SK-N-MC (cell line): ENCODE measurements around the gene ELFN2.

Experiments used
- DNase-seq: peaks from one replicate; pipeline ENCODE4 v3.0.0-alpha.2; 2011; ENCODE audit warnings: low read depth, low spot score
- H3K27ac ChIP-seq: fragments of 200-600 bp; sonication (generic); 2 replicates; pipeline ENCODE4 v1.5.1; 2016; ENCODE audit warnings: mixed run types
- H3K36me3 ChIP-seq: fragments of 200-600 bp; sonication (generic); 2 replicates; pipeline ENCODE4 v1.6.1; 2017; ENCODE audit warnings: antibody characterized with exemption, low read length, mixed read lengths; ENCODE audit not compliant: insufficient read depth
- H3K4me3 ChIP-seq: fragments of 200-600 bp; sonication (generic); 2 replicates; pipeline ENCODE4 v1.5.1; 2016
- H3K9ac ChIP-seq: fragments of 200-600 bp; sonication (generic); 2 replicates; pipeline ENCODE4 v1.8.0; 2017; ENCODE audit warnings: mixed run types, mixed read lengths; ENCODE audit not compliant: insufficient read length
- H3K9me3 ChIP-seq: fragments of 200-600 bp; sonication (generic); 2 replicates; pipeline ENCODE4 v1.6.1; 2017; ENCODE audit warnings: low read depth, mild to moderate bottlenecking, antibody characterized with exemption, low read length, moderate library complexity, mixed read lengths
- EZH2 ChIP-seq: fragments of 200-600 bp; sonication (generic); IDR thresholded peaks from one replicate; pipeline ENCODE4 v1.6.1; 2017; ENCODE audit warnings: antibody characterized with exemption
- FOXP2 ChIP-seq: optimal IDR thresholded peaks from 2 replicates; pipeline ENCODE3; 2011; ENCODE audit warnings: mild to moderate bottlenecking, moderate library complexity; ENCODE audit not compliant: insufficient read depth; ENCODE audit errors: extremely low read length, control extremely low read depth
- POLR2AphosphoS5 ChIP-seq: IDR thresholded peaks from 2 replicates; pipeline ENCODE4 v1.6.1; 2012; ENCODE audit warnings: mild to moderate bottlenecking, low read depth, low read length, borderline replicate concordance

The ELFN2 gene

GRCh38 chr22:37411655-37412054, 15.6 kb downstream of the ELFN2 start:
- no peaks in the 10 kb centered on the region for H3K9me3 ChIP-seq
- H3K9ac ChIP-seq = no peak overlapping the region
- H3K27ac ChIP-seq = no peak overlapping the region
- no peaks in the 10 kb centered on the region for H3K36me3 ChIP-seq
- no peak overlapping the region for H3K4me3 ChIP-seq
- DNase-seq = no peak
- TF ChIP-seq FOXP2 (no peak), POLR2AphosphoS5 (no peak), EZH2 (no peak)

DNA sequence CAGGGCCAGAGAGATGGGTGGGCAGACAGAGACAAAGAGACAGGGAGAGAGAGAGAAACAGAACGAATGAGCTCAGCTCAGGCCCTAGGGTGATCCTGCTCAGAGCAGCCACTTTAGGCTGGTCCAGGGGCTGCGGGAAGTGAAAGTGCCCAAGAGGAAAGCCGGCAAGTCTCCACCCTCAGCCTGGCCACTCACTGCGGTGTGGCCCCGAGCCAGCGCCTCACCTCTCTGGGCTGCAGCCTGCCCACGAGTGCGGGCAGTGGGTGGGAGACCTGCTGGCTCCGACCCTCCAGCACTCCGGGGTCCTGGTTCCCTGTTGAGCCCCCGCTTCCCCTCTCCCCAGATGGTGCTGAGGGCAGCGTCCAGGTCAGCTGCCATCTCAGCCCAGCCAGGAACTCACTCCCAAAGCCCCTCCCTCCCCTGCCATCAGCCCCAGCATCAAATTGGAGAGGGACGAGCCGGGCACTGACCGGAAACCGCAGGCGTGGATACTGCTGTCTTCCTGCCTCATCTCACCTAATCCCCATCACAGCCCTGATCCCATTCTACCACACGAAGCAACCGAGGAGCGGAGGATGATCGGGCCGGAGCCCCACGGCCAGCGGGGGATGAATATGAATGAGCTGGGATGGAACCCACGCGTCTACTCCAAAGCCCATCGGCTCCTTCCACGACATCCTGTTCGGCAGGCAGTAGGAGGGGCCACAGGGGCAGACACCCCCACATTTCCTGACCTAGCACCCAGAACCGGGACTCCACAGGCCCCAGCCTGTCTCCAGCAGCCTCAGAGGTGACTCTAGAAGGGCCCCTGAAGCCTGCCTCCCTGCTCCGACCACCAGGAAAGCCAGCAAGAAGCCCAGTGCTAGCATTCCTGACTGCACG, 16.9 kb downstream of the ELFN2 start:
- no peak overlapping the region for H3K4me3 ChIP-seq
- H3K36me3 ChIP-seq = no peaks in the 10 kb centered on the region
- H3K9me3 ChIP-seq = no peaks in the 10 kb centered on the region
- DNase-seq = no peak
- no peak overlapping the region for H3K27ac ChIP-seq
- no peak for TF ChIP-seq FOXP2
- no peak for TF ChIP-seq EZH2
- no peak for TF ChIP-seq POLR2AphosphoS5
- H3K9ac ChIP-seq = no peak overlapping the region

DNA sequence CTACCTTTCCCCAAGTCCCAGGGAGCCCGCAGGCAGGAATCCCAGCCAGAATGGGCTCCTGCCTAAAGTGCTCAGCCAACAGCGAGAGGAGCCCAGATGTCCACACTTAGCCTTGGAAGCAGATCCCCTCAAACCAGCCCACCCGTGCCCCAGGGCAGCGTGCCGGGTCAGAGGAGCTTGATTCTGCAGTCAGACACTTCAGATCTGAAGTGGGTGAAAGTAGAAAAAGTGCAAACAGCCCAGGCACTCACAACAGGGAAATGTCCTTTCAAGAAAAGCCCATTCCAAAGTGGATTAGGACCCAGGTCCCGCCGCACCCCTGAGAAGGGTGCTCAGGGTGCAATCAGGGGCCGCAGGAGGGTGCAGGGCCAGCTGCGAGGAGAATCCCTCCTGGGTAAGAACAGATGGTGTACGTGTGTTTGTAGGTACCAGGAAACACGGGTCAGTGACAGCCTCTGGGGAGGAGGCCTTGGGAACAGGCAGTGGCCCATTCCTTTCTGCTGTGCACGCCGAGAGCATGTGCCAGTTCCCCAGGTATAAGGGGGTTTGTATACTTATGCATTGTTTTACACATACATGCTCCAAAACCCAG, 17.7 kb downstream of the ELFN2 start:
- TF ChIP-seq POLR2AphosphoS5 = no peak
- no peak for TF ChIP-seq FOXP2
- TF ChIP-seq EZH2 = no peak
- H3K27ac ChIP-seq = no peak overlapping the region
- H3K9ac ChIP-seq = no peak overlapping the region
- H3K9me3 ChIP-seq = no peaks in the 10 kb centered on the region
- H3K36me3 ChIP-seq = no peaks in the 10 kb centered on the region
- DNase-seq = no peak
- H3K4me3 ChIP-seq = no peak overlapping the region

- TF ChIP-seq POLR2AphosphoS5 = no peak
- Histone ChIP-seq H3K36me3 (no peaks in the 10 kb centered on the region), H3K9me3 (no peaks in the 10 kb centered on the region), H3K4me3 (no peak overlapping the region), H3K9ac (no peak overlapping the region), H3K27ac (no peak overlapping the region)
- DNase-seq = no peak
Measured at GRCh38 chr22:37409031-37409430, 18.2 kb downstream of the ELFN2 start.

GRCh38 chr22:37407856-37408255, 19.4 kb downstream of the ELFN2 start:
- DNase-seq = no peak
- Histone ChIP-seq H3K4me3 (no peak overlapping the region), H3K9me3 (no peaks in the 10 kb centered on the region), H3K36me3 (no peaks in the 10 kb centered on the region), H3K9ac (no peak overlapping the region), H3K27ac (no peak overlapping the region)
- TF ChIP-seq POLR2AphosphoS5 (no peak), FOXP2 (no peak), EZH2 (no peak)

DNA sequence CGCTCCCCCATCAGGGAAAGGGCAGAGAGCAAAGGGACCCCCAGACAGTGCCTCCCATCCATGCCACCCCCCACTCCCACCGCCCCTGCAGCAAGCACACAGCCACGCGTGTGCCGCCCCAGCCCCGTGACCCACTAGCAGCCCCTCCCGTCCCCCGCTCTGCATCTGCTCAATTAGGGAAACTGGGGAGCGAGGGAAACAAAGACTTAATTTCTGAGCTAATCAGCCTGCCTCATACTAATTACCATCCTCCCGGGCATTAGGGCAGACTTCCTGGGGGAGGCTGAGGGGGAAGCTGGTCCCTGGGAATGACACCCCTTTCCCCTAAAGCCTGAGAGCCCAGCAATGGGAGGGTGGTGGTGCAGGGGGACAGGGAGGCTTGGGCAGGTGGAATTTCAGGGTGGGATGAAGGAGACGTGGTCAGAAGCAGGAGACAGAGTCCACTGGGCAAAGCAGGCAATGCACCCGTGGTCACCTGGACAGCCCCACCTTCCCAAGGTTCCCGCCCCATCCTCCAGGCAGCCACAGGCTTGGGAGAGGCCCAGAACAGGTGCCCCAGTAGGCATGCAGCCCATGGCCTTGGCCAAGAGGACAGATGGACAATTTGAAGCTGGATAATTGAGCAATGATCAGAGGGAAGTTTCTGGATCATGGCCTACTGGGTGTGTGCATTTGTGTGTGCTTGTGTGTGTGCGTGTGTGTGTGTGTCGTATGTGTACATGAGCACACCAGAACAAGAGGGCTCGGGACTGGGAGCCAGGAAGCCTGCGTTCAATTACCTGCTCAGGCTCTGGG, 20.6 kb downstream of the ELFN2 start:
- no peaks in the 10 kb centered on the region for H3K36me3 ChIP-seq
- TF ChIP-seq FOXP2 = no peak
- no peak for TF ChIP-seq EZH2
- no peak for TF ChIP-seq POLR2AphosphoS5
- no peaks in the 10 kb centered on the region for H3K9me3 ChIP-seq
- no peak for DNase-seq
- H3K27ac ChIP-seq = no peak overlapping the region
- no peak overlapping the region for H3K4me3 ChIP-seq
- H3K9ac ChIP-seq = no peak overlapping the region

DNA sequence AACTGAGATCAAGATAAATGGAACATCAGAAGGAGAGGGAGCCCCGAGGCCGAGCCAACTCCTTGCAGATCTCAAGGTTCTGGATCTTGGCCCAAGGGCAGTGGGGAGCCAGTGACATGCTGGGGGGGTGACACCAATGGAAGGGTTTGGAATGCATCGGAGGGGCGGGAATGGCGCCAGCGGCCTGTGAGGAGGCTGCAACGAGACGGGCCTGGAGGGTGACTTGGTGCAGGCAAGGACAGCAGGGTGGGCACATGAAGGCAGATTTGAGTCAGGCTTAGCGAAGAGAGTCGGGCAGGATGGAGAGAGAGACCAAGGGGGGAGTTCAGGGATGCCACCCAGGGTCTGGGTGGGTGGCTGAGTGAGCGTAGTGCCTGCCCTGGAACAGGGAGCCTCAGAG, 23.2 kb downstream of the ELFN2 start:
- no peak for TF ChIP-seq POLR2AphosphoS5
- TF ChIP-seq EZH2 = no peak
- TF ChIP-seq FOXP2 = no peak
- DNase-seq = no peak
- no peaks in the 10 kb centered on the region for H3K9me3 ChIP-seq
- no peak overlapping the region for H3K4me3 ChIP-seq
- no peak overlapping the region for H3K9ac ChIP-seq
- H3K36me3 ChIP-seq = no peaks in the 10 kb centered on the region
- H3K27ac ChIP-seq = no peak overlapping the region

DNA sequence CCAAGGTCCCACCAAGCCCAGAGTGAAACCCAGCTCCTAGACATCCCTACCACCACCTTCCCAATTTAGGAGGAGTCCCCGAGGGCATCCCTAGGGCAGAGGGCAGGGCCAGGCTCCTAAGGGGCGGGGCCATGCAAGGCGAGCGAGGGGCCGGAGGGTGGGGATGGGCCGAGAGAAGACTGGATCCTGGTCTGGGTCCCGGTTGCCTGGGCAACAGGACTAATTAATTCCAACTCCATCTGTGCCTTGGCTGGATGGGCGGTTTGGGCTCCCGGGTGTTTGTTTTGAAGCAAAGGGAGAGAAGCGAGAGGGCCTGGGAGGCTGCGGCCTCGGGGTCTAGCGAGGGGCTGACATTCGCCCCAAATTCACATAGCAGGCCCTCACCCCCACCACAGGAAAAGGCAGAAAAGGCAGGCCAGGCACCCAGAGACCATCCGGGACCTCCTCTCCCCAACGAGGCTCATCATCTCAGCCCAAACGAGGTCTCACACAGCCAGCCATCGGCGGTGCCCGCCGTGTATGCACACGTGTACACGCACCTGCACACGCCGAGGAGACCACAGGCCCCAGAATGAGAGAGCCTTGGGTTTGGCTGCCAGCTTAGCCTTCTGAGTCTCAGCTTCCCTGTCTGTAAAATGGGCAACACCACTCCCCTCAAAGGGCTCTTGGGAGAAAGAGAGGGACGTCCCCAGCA, 23.9 kb downstream of the ELFN2 start:
- H3K9ac ChIP-seq = no peak overlapping the region
- DNase-seq = no peak
- no peak overlapping the region for H3K27ac ChIP-seq
- H3K9me3 ChIP-seq = no peaks in the 10 kb centered on the region
- no peaks in the 10 kb centered on the region for H3K36me3 ChIP-seq
- no peak overlapping the region for H3K4me3 ChIP-seq
- no peak for TF ChIP-seq FOXP2
- no peak for TF ChIP-seq POLR2AphosphoS5
- no peak for TF ChIP-seq EZH2
